Activated CD4-positive, alpha-beta memory T cell treated with anti-CD3 and anti-CD28 coated beads, Interleukin-2, amount 10 ng/mL, durations not matched to agents 7 days and 5 days (primary cell): ENCODE results near the gene LRRTM4. TPM values are rescaled to one million over a fixed set of nuclear protein-coding genes. Genes with fewer than 3 reads are reported as not detected.
"Not testable (repeated sequence)": the region's sequence is repeated elsewhere in the genome, so short reads cannot be mapped to it uniquely, and the experiment has no call there.

Experiments
- CTCF ChIA-PET: fragments of 350-600 bp; sonication (Branson Sonifier 250); formaldehyde crosslinking; loops from one replicate; lab custom pipeline; 2021; ENCODE audit warnings: antibody characterized with exemption, inconsistent platforms; lab: Charles Lee
- POLR2A ChIA-PET: fragments of 350-600 bp; sonication (Branson Sonifier 250); formaldehyde crosslinking; loops from one replicate; lab custom pipeline; 2021; ENCODE audit warnings: antibody characterized with exemption; lab: Charles Lee
- DNase-seq: peaks from one replicate; pipeline ENCODE4 v3.0.0-alpha.2; 2020
- H3K27ac Mint-ChIP-seq: one replicate; pipeline ENCODE4 v1.8.0; 2021; ENCODE audit warnings: mild to moderate bottlenecking, mixed read lengths
- H3K27me3 Mint-ChIP-seq: one replicate; pipeline ENCODE4 v1.8.0; 2021; ENCODE audit warnings: mixed read lengths
- H3K36me3 Mint-ChIP-seq: one replicate; pipeline ENCODE4 v1.8.0; 2021; ENCODE audit warnings: low read depth, mixed read lengths
- H3K4me1 Mint-ChIP-seq: one replicate; pipeline ENCODE4 v1.8.0; 2021; ENCODE audit warnings: mixed read lengths
- H3K4me3 Mint-ChIP-seq: one replicate; pipeline ENCODE4 v1.8.0; 2021; ENCODE audit warnings: mild to moderate bottlenecking, mixed read lengths
- H3K9me3 Mint-ChIP-seq: one replicate; pipeline ENCODE4 v1.8.0; 2021; ENCODE audit warnings: mixed read lengths
- total RNA-seq, 2 experiments: library from RNA; stranded (reverse); gene quantifications; one replicate each; pipeline ENCODE4 v1.2.3, GENCODE V29; 2021

Gene LRRTM4
- total RNA-seq, 2 experiments from 2014 or later: not detected

DNA sequence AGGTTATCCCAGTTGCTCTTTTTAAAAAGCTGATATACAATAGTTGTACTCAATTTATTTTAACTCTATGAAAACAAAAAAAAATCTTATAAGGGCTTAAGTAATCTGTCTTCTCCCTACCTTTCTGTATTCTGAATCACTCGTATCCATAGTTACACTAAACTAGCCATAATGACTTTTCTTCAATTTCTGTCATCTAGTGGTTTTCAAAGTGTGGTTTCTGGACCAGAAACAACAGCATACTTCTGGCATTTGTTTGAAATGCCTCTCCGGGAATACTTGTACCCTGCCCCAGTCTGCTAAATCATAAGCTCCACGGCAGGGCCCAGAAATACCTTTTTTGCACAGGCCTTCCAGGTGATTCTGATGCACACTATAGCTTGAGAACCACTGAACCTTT lies 253.6 kb downstream of the LRRTM4 start:
- no peak overlapping the region for H3K27ac Mint-ChIP-seq
- H3K36me3 Mint-ChIP-seq: no peaks in the 10 kb centered on the region
- CTCF ChIA-PET: no interaction called here

GRCh38 chr2:77232909-77233425 lies 289.2 kb downstream of the LRRTM4 start:
- ChIA-PET CTCF (no interaction called here), POLR2A (no interaction called here)
- Mint-ChIP-seq H3K4me1 (no peaks in the 10 kb centered on the region), H3K36me3 (no peaks in the 10 kb centered on the region), H3K27me3 (no peaks in the 10 kb centered on the region), H3K4me3 (no peak overlapping the region), H3K9me3 (peaks cover 16% of the 10 kb centered on the region), H3K27ac (no peak overlapping the region)
- DNase-seq: no peak

More for the DNA sequence above, 253.6 kb downstream of the LRRTM4 start:
- Mint-ChIP-seq H3K4me3 (no peak overlapping the region), H3K27me3 (no peaks in the 10 kb centered on the region), H3K4me1 (no peaks in the 10 kb centered on the region), H3K9me3 (peaks cover 15% of the 10 kb centered on the region)
- DNase-seq: no peak
- POLR2A ChIA-PET: no interaction called here

GRCh38 chr2:77228391-77228790 lies 293.8 kb downstream of the LRRTM4 start:
- no peak overlapping the region for H3K4me3 Mint-ChIP-seq
- ChIA-PET POLR2A (no interaction called here), CTCF (no interaction called here)
- no peaks in the 10 kb centered on the region for H3K4me1 Mint-ChIP-seq
- H3K27ac Mint-ChIP-seq: no peak overlapping the region
- no peaks in the 10 kb centered on the region for H3K36me3 Mint-ChIP-seq
- H3K27me3 Mint-ChIP-seq: no peaks in the 10 kb centered on the region
- H3K9me3 Mint-ChIP-seq: peaks cover 6% of the 10 kb centered on the region
- DNase-seq: no peak

DNA sequence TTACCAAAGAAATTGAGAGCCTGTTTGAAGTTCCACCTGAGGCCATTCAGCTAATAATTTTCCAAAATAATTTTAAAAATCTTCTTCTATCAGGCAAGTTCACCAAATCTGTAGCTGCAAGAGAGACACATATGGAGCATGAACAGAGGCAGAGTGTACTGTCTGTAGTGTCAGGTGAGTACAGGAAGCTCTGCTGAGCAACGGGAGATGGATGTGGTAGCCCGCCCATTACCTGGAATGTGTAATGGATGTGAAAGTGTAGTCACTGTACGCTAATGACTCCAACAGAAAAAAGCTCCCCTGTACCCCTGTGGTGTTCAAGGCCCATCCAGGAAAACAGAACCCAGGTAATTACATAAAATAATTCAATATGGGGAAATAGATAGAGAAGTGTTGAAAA lies 311.5 kb downstream of the LRRTM4 start:
- Mint-ChIP-seq H3K36me3 (no peaks in the 10 kb centered on the region), H3K27me3 (no peaks in the 10 kb centered on the region), H3K9me3 (peaks cover 5% of the 10 kb centered on the region), H3K27ac (no peak overlapping the region), H3K4me3 (no peak overlapping the region), H3K4me1 (no peaks in the 10 kb centered on the region)
- ChIA-PET POLR2A (no interaction called here), CTCF (no interaction called here)
- no peak for DNase-seq

- no peak overlapping the region for H3K27ac Mint-ChIP-seq
- ChIA-PET CTCF (no interaction called here), POLR2A (no interaction called here)
- peaks cover 10% of the 10 kb centered on the region for H3K9me3 Mint-ChIP-seq
- DNase-seq: no peak
- no peak overlapping the region for H3K4me3 Mint-ChIP-seq
- no peaks in the 10 kb centered on the region for H3K4me1 Mint-ChIP-seq
- no peaks in the 10 kb centered on the region for H3K27me3 Mint-ChIP-seq
- H3K36me3 Mint-ChIP-seq: no peaks in the 10 kb centered on the region
Measured at GRCh38 chr2:77207331-77207730, 314.8 kb downstream of the LRRTM4 start.

- peaks cover 5% of the 10 kb centered on the region for H3K9me3 Mint-ChIP-seq
- H3K4me3 Mint-ChIP-seq: no peak overlapping the region
- H3K36me3 Mint-ChIP-seq: no peaks in the 10 kb centered on the region
- POLR2A ChIA-PET: no interaction called here
- H3K4me1 Mint-ChIP-seq: no peaks in the 10 kb centered on the region
- H3K27ac Mint-ChIP-seq: no peak overlapping the region
- DNase-seq: no peak
- CTCF ChIA-PET: no interaction called here
- H3K27me3 Mint-ChIP-seq: no peaks in the 10 kb centered on the region
Measured at GRCh38 chr2:77201755-77202154, 320.4 kb downstream of the LRRTM4 start.

- Mint-ChIP-seq H3K36me3 (no peaks in the 10 kb centered on the region), H3K4me3 (no peak overlapping the region), H3K27me3 (no peaks in the 10 kb centered on the region), H3K4me1 (no peaks in the 10 kb centered on the region), H3K27ac (no peak overlapping the region), H3K9me3 (no peaks in the 10 kb centered on the region)
- ChIA-PET POLR2A (no interaction called here), CTCF (no interaction called here)
- DNase-seq: no peak
Measured at GRCh38 chr2:77199411-77199810, 322.8 kb downstream of the LRRTM4 start.

DNA sequence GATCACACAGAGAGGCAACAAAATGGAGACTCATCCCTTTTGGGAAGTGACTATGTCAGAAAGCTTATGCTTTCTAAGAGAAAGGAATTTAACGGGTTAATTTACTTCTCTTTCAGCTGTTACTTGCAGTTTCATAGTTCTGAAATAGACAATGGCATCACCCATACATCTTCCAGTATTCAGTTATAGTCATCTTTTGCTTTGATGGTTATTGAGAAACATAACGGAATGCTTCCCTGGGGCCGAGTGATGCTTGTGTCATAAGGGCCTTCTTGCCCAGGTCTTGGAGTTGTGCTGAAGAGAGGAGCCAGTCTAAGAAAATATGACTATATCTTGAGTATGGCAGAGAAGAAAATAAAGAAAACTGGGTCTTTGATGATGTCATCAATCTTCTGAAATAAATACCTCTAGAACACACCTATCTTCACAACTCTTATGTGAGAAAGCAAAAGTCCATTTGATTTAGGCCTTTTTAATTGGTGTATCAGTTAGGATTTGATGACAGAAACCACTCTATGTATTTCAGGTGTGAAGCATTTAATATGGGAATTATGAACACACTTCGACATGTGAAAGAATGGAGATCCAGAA lies 328.2 kb downstream of the LRRTM4 start:
- POLR2A ChIA-PET: no interaction called here
- Mint-ChIP-seq H3K4me3 (no peak overlapping the region), H3K9me3 (peaks cover 6% of the 10 kb centered on the region), H3K27ac (no peak overlapping the region), H3K36me3 (no peaks in the 10 kb centered on the region), H3K27me3 (no peaks in the 10 kb centered on the region), H3K4me1 (no peaks in the 10 kb centered on the region)
- no peak for DNase-seq
- CTCF ChIA-PET: no interaction called here

DNA sequence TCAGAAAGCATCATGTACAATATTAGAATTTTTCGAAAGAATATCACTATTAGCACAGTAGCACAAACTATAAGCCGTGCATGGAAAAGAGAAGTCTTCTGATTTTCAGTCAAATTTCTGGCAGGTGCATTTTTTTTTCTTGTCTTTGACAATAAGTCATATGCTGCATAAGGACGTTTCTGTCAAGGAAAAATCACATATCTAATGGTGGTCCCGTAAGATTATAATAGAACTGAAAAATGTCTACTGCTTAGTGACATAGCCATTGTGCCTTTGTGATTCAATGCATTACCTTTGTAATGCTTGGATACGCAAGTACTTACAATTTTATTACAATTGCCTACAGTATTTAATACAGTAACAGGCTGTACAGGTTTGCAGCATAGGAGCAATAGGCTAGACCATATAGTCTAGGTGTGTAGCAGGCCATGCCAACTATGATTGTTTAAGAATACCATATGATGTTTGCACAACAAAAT lies 329.3 kb downstream of the LRRTM4 start:
- ChIA-PET POLR2A (no interaction called here), CTCF (no interaction called here)
- H3K9me3 Mint-ChIP-seq: peaks cover 12% of the 10 kb centered on the region
- DNase-seq: no peak
- H3K27me3 Mint-ChIP-seq: no peaks in the 10 kb centered on the region
- H3K36me3 Mint-ChIP-seq: no peaks in the 10 kb centered on the region
- H3K27ac Mint-ChIP-seq: no peak overlapping the region
- H3K4me1 Mint-ChIP-seq: no peaks in the 10 kb centered on the region
- no peak overlapping the region for H3K4me3 Mint-ChIP-seq

GRCh38 chr2:77191665-77192064 lies 330.5 kb downstream of the LRRTM4 start:
- H3K36me3 Mint-ChIP-seq: no peaks in the 10 kb centered on the region
- H3K9me3 Mint-ChIP-seq: peaks cover 12% of the 10 kb centered on the region
- POLR2A ChIA-PET: no interaction called here
- no peak overlapping the region for H3K27ac Mint-ChIP-seq
- H3K27me3 Mint-ChIP-seq: no peaks in the 10 kb centered on the region
- H3K4me3 Mint-ChIP-seq: no peak overlapping the region
- no peaks in the 10 kb centered on the region for H3K4me1 Mint-ChIP-seq
- CTCF ChIA-PET: no interaction called here
- no peak for DNase-seq

DNA sequence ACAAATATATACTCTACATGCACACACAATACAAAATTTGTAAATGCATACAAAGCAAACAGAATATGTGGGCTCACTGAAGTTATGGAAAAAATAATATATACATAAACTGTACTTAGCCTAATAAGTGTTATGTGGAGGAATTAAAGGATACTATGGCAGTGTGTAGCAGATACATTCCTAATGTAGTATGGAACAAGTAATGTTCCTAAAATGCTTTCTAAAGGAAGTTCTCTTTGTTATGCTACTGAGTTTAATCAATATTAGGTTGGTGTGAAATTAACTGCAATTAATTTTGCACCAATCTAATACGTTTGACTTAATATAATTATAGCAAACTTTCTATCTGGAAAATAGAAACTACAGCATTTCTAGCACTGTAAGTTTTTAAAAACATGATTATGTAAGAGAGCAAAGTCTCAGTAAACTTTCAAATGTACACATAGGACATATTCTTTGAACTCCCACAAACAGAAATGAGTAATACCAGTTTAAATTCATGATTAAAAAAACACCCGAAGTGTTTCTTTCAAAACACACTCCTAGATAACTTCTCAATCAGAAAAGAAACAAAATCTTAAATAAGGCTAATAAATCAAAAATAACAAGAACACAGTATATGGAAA lies 331.3 kb downstream of the LRRTM4 start:
- DNase-seq: no peak
- no peak overlapping the region for H3K27ac Mint-ChIP-seq
- ChIA-PET POLR2A (no interaction called here), CTCF (no interaction called here)
- H3K27me3 Mint-ChIP-seq: no peaks in the 10 kb centered on the region
- H3K9me3 Mint-ChIP-seq: peaks cover 12% of the 10 kb centered on the region
- no peaks in the 10 kb centered on the region for H3K4me1 Mint-ChIP-seq
- no peaks in the 10 kb centered on the region for H3K36me3 Mint-ChIP-seq
- H3K4me3 Mint-ChIP-seq: no peak overlapping the region

DNA sequence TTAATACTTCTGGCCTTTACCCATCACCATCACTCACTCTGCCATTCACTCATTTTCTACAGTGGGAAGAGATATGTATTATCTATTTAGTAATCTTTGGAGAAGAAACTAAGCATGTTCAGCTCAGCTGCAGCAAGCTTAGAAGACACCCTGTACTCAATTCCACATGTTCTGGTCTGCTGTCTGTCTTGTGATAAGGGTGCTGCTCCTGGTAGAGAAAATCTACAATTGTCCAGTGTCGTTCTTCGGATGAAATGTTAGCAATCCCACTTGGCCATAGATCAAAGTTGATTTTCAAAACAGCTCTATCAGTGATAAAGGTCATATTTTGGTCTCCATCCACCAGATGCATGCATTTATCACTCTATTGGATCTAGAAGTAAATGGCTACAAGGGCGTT lies 337.1 kb downstream of the LRRTM4 start:
- ChIA-PET CTCF (no interaction called here), POLR2A (no interaction called here)
- H3K36me3 Mint-ChIP-seq: no peaks in the 10 kb centered on the region
- no peak overlapping the region for H3K27ac Mint-ChIP-seq
- H3K4me3 Mint-ChIP-seq: no peak overlapping the region
- H3K27me3 Mint-ChIP-seq: no peaks in the 10 kb centered on the region
- no peaks in the 10 kb centered on the region for H3K4me1 Mint-ChIP-seq
- peaks cover 17% of the 10 kb centered on the region for H3K9me3 Mint-ChIP-seq
- no peak for DNase-seq

DNA sequence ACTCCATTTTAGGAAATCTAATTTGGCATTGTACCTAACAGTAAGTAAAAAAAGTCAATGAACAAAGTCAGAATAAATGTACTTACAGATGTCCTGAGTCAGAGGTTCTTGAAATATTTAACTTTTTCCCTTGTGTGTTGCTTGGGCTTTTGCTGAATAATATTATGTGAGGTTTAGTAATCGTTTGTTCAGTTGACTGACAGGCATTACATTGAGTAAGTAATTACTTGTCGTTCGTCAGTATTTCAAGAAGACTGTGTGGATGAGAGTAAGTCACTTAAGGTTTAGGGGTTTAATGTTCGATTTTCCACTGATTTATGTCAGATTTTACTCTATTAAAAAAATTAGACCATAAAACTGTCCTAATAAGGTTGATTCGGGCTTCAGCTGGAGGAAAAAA lies 342.9 kb downstream of the LRRTM4 start:
- H3K27me3 Mint-ChIP-seq: no peaks in the 10 kb centered on the region
- ChIA-PET CTCF (no interaction called here), POLR2A (no interaction called here)
- H3K27ac Mint-ChIP-seq: no peak overlapping the region
- H3K36me3 Mint-ChIP-seq: no peaks in the 10 kb centered on the region
- no peaks in the 10 kb centered on the region for H3K4me1 Mint-ChIP-seq
- H3K4me3 Mint-ChIP-seq: no peak overlapping the region
- no peak for DNase-seq
- H3K9me3 Mint-ChIP-seq: peaks cover 18% of the 10 kb centered on the region

DNA sequence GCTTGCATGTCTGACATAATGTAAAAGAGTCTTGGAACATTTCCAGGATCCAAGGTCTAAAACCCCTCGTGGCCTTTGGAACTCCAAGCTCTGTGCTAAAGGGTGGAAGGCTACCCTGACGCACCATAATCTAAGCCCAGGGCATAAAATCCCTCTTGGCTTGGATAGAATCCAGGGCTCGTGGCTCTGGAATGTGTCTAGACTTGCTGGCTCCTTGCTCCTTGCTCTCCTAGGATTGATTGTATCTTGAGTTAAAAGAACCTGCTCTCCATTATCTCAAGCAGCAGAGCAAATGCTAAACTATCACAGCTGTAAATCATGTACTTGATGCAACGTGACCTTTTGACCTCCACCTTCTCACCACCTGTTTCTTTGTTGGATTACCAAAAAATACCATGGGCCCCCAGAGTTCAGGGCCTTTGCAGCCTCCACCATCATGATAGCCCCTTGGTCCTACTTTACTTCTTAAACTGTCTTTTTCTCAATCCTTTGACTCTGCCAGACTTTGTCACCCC lies 346.9 kb downstream of the LRRTM4 start:
- H3K9me3 Mint-ChIP-seq: peaks cover 12% of the 10 kb centered on the region
- DNase-seq, H3K4me1 Mint-ChIP-seq, CTCF ChIA-PET, POLR2A ChIA-PET, H3K27me3 Mint-ChIP-seq, H3K27ac Mint-ChIP-seq, H3K36me3 Mint-ChIP-seq, H3K4me3 Mint-ChIP-seq: not testable (repeated sequence)
